Neural cell (in vitro differentiated cells): Measurements from ENCODE around the gene CRAMP1. TPM values are rescaled to one million over a fixed set of nuclear protein-coding genes. Genes with fewer than 3 reads are reported as not detected.

Experiments
- H2AFZ ChIP-seq: fragments of 200-600, 300-800 bp; sonication (generic), shearing (Covaris generic); 2 replicates; pipeline ENCODE4 v1.6.0; 2014; ENCODE audit warnings: low read depth, mild to moderate bottlenecking, antibody characterized with exemption, low read length, moderate library complexity
- H3F3A ChIP-seq: fragments of 200-600 bp; shearing (Covaris generic); 2 replicates; pipeline ENCODE4 v1.6.1; 2016; ENCODE audit warnings: mild to moderate bottlenecking, moderate library complexity, mixed read lengths, antibody characterized with exemption, low read length; ENCODE audit not compliant: insufficient read depth, poor library complexity, severe bottlenecking
- H3K27ac ChIP-seq: fragments of 200-600, 300-800 bp; sonication (generic), shearing (Covaris generic); 2 replicates; pipeline ENCODE4 v1.5.1; 2014; ENCODE audit warnings: mild to moderate bottlenecking, low read length, moderate library complexity
- H3K27me3 ChIP-seq: fragments of 300-800, 200-600 bp; sonication (generic), shearing (Covaris generic); 2 replicates; pipeline ENCODE4 v1.6.0; 2014; ENCODE audit warnings: mild to moderate bottlenecking, low read depth, low read length, moderate library complexity; ENCODE audit not compliant: insufficient read depth
- H3K36me3 ChIP-seq: fragments of 300-800, 200-600 bp; sonication (generic), shearing (Covaris generic); 2 replicates; pipeline ENCODE4 v1.5.1; 2014; ENCODE audit warnings: mild to moderate bottlenecking, antibody characterized with exemption, low read length, moderate library complexity; ENCODE audit not compliant: insufficient read depth
- H3K4me2 ChIP-seq: fragments of 300-800, 200-600 bp; sonication (generic), shearing (Covaris generic); 2 replicates; pipeline ENCODE4 v1.6.0; 2014; ENCODE audit warnings: mild to moderate bottlenecking, low read length
- H3K4me3 ChIP-seq: fragments of 300-800, 200-600 bp; sonication (generic), shearing (Covaris generic); 2 replicates; pipeline ENCODE4 v1.5.1; 2014; ENCODE audit warnings: mild to moderate bottlenecking, low read length, moderate library complexity
- H3K79me2 ChIP-seq: fragments of 200-600 bp; shearing (Covaris generic); replicated peaks from 2 replicates; pipeline ENCODE4 v1.6.0; 2014; ENCODE audit warnings: mild to moderate bottlenecking, low read length, moderate library complexity; ENCODE audit not compliant: insufficient read depth
- H3K9ac ChIP-seq: fragments of 300-800, 200-600 bp; sonication (generic), shearing (Covaris generic); 2 replicates; pipeline ENCODE4 v1.6.1; 2016; ENCODE audit warnings: mild to moderate bottlenecking, low read length, mixed read lengths
- H3K9me2 ChIP-seq: fragments of 200-600 bp; shearing (Covaris generic); 2 replicates; pipeline ENCODE4 v1.6.1; 2016; ENCODE audit warnings: mild to moderate bottlenecking, low read length, mixed read lengths; ENCODE audit not compliant: insufficient read depth
- H3K9me3 ChIP-seq: fragments of 200-600, 300-800 bp; sonication (generic), shearing (Covaris generic); 2 replicates; pipeline ENCODE4 v1.6.1; 2016; ENCODE audit warnings: mild to moderate bottlenecking, mixed run types, low read length, moderate library complexity, mixed read lengths
- H4K20me1 ChIP-seq: fragments of 200-600 bp; shearing (Covaris generic); 2 replicates; pipeline ENCODE4 v1.6.1; 2016; ENCODE audit warnings: mild to moderate bottlenecking, mixed run types; ENCODE audit not compliant: insufficient read depth
- CTCF ChIP-seq: fragments of 450-650 bp; IDR thresholded peaks from 2 replicates; pipeline ENCODE4 v1.5.1; 2014; ENCODE audit warnings: antibody characterized with exemption, mild to moderate bottlenecking, moderate library complexity; ENCODE audit not compliant: poor library complexity, severe bottlenecking
- EP300 ChIP-seq: fragments of 450-650 bp; conservative IDR thresholded peaks from 2 replicates; pipeline ENCODE4 v1.6.1; 2014; ENCODE audit warnings: antibody characterized with exemption, mild to moderate bottlenecking, moderate library complexity; ENCODE audit not compliant: poor library complexity, severe bottlenecking
- EZH2 ChIP-seq: fragments of 200-600, 300-800 bp; shearing (Covaris generic), sonication (generic); IDR thresholded peaks from 2 replicates; pipeline ENCODE4 v1.6.1; 2014; ENCODE audit warnings: antibody characterized with exemption, low read length, borderline replicate concordance, mild to moderate bottlenecking; ENCODE audit not compliant: insufficient read depth, poor library complexity, severe bottlenecking
- MXI1 ChIP-seq: fragments of 450-650 bp; conservative IDR thresholded peaks from 2 replicates; pipeline ENCODE4 v1.6.1; 2014; ENCODE audit warnings: antibody characterized with exemption, mild to moderate bottlenecking; ENCODE audit not compliant: poor library complexity, severe bottlenecking
- POLR2AphosphoS5 ChIP-seq: IDR thresholded peaks from 2 replicates; pipeline ENCODE4 v1.6.1; 2012
- RAD21 ChIP-seq: fragments of 450-650 bp; conservative IDR thresholded peaks from 2 replicates; pipeline ENCODE4 v1.6.1; 2014; ENCODE audit warnings: antibody characterized with exemption, mild to moderate bottlenecking, moderate library complexity
- REST ChIP-seq: IDR thresholded peaks from 2 replicates; pipeline ENCODE4 v1.6.1; 2012; ENCODE audit warnings: borderline replicate concordance
- SMC3 ChIP-seq: fragments of 450-650 bp; conservative IDR thresholded peaks from 2 replicates; pipeline ENCODE4 v1.6.1; 2014; ENCODE audit warnings: antibody characterized with exemption, mild to moderate bottlenecking, moderate library complexity; ENCODE audit not compliant: poor library complexity
- TAF1 ChIP-seq: IDR thresholded peaks from 2 replicates; pipeline ENCODE4 v1.6.1; 2012; ENCODE audit warnings: low read depth
- polyA plus RNA-seq: library from polyadenylated mRNA; depleted of rRNA; stranded (reverse); fragments of >200 nt; gene quantifications from 2 replicates; pipeline ENCODE4 v1.2.3, GENCODE V29; 2014

The CRAMP1 gene
- polyA plus RNA-seq, 1 donor from 2014 or later, result 11.1 TPM

- Histone ChIP-seq H3K4me3 (no peak overlapping the region), H3K4me2 (no peak overlapping the region), H3K27me3 (no peaks in the 10 kb centered on the region), H4K20me1 (peaks cover 11% of the 10 kb centered on the region), H2AFZ (no peak overlapping the region), H3K9me2 (no peaks in the 10 kb centered on the region), H3F3A (no peaks in the 10 kb centered on the region), H3K36me3 (no peaks in the 10 kb centered on the region), H3K79me2 (peaks cover 65% of the 10 kb centered on the region), H3K27ac (no peak overlapping the region), H3K9ac (no peak overlapping the region), H3K9me3 (no peaks in the 10 kb centered on the region)
- TF ChIP-seq TAF1, result no peak
- no peak for TF ChIP-seq RAD21
- no peak for TF ChIP-seq EZH2
- TF ChIP-seq MXI1, result no peak
- no peak for TF ChIP-seq POLR2AphosphoS5
- TF ChIP-seq REST, result no peak
- TF ChIP-seq EP300, result no peak
- TF ChIP-seq CTCF, result no peak
- no peak for TF ChIP-seq SMC3
Observed at GRCh38 chr16:1626776-1627175, 14.6 kb downstream of the CRAMP1 start.

GRCh38 chr16:1630450-1631213 lies 18.5 kb downstream of the CRAMP1 start:
- H3K36me3 ChIP-seq, result peaks cover 4% of the 10 kb centered on the region
- peaks cover 6% of the 10 kb centered on the region for H4K20me1 ChIP-seq

More at GRCh38 chr16:1630450-1631213, 18.5 kb downstream of the CRAMP1 start:
- Histone ChIP-seq H3F3A (no peaks in the 10 kb centered on the region), H3K9me3 (no peaks in the 10 kb centered on the region), H3K4me3 (no peak overlapping the region), H2AFZ (no peak overlapping the region), H3K4me2 (no peak overlapping the region), H3K9ac (no peak overlapping the region), H3K27me3 (no peaks in the 10 kb centered on the region), H3K9me2 (no peaks in the 10 kb centered on the region), H3K79me2 (peaks cover 46% of the 10 kb centered on the region), H3K27ac (no peak overlapping the region)
- TF ChIP-seq RAD21 (no peak), SMC3 (no peak), EZH2 (no peak), TAF1 (no peak), CTCF (no peak), MXI1 (no peak), REST (no peak), EP300 (no peak), POLR2AphosphoS5 (no peak)
